ENCODE data around the gene SLC16A12.
"Not testable (repeated sequence)": the region's sequence is repeated elsewhere in the genome, so short reads cannot be mapped to it uniquely, and the experiment has no call there.

SLC16A12 gene

GRCh38 chr10:89468191-89468965, 67.0 kb downstream of the SLC16A12 start:
- FAIRE-seq, result no peak

- no peak for FAIRE-seq
These were observed 68.8 kb downstream of the SLC16A12 start for GRCh38 chr10:89466599-89467035.

- no peak for FAIRE-seq
These were observed 70.2 kb downstream of the SLC16A12 start for GRCh38 chr10:89465196-89465595.

- no peak for FAIRE-seq
These were observed 71.4 kb downstream of the SLC16A12 start for GRCh38 chr10:89463846-89464537.

GRCh38 chr10:89458784-89459183, 76.6 kb downstream of the SLC16A12 start:
- no peak for FAIRE-seq

GRCh38 chr10:89458291-89458690, 77.1 kb downstream of the SLC16A12 start:
- FAIRE-seq, result no peak

- FAIRE-seq, result no peak
These were observed 80.6 kb downstream of the SLC16A12 start for GRCh38 chr10:89454561-89455347.

- no peak for FAIRE-seq
These were observed 83.2 kb downstream of the SLC16A12 start for GRCh38 chr10:89452193-89452592.

GRCh38 chr10:89450901-89451300, 84.5 kb downstream of the SLC16A12 start:
- FAIRE-seq, result no peak

- FAIRE-seq, result not testable (repeated sequence)
These were observed 90.6 kb downstream of the SLC16A12 start for GRCh38 chr10:89444819-89445218.

GRCh38 chr10:89442289-89442688, 93.1 kb downstream of the SLC16A12 start:
- no peak for FAIRE-seq

GRCh38 chr10:89440226-89441009, 95.0 kb downstream of the SLC16A12 start:
- FAIRE-seq, result no peak

- FAIRE-seq, result no peak
These were observed 96.9 kb downstream of the SLC16A12 start for GRCh38 chr10:89438525-89438924.

GRCh38 chr10:89431977-89432376, 103.4 kb downstream of the SLC16A12 start:
- no peak for FAIRE-seq

GRCh38 chr10:89428877-89429276, 106.5 kb downstream of the SLC16A12 start:
- no peak for FAIRE-seq

GRCh38 chr10:89427629-89428028, 107.8 kb downstream of the SLC16A12 start:
- FAIRE-seq, result no peak

- FAIRE-seq, result peak; percentile 67
These were observed 109.0 kb downstream of the SLC16A12 start for GRCh38 chr10:89426230-89426868.

GRCh38 chr10:89425000-89425399, 110.4 kb downstream of the SLC16A12 start:
- no peak for FAIRE-seq

- FAIRE-seq, result no peak
These were observed 114.3 kb downstream of the SLC16A12 start for GRCh38 chr10:89421018-89421476.

GRCh38 chr10:89419548-89419947, 115.8 kb downstream of the SLC16A12 start:
- FAIRE-seq, result no peak

- FAIRE-seq, result no peak
These were observed 118.9 kb downstream of the SLC16A12 start for GRCh38 chr10:89416465-89416864.

All from TTC549 (cell line).